GM23248 (cell line): ENCODE data around the gene TAS1R3. TPM values are rescaled to one million over a fixed set of nuclear protein-coding genes. Genes with fewer than 3 reads are reported as not detected.
A peak's percentile ranks its signal among the peaks of the same experiment; 100 is the strongest.

ENCODE experiments used
- DNase-seq: peaks from one replicate; pipeline ENCODE4 v3.0.0-alpha.2; 2015
- H2AFZ ChIP-seq: fragments of 200-600 bp; sonication (generic); 2 replicates; pipeline ENCODE4 v1.6.1; 2016; ENCODE audit warnings: antibody characterized with exemption
- H3F3A ChIP-seq: fragments of 200-600 bp; sonication (generic); 2 replicates; pipeline ENCODE4 v1.6.1; 2016; ENCODE audit warnings: mild to moderate bottlenecking, antibody characterized with exemption, mixed run types; ENCODE audit not compliant: insufficient read depth
- H3K27ac ChIP-seq: fragments of 200-600 bp; sonication (generic); 2 replicates; pipeline ENCODE4 v1.5.1; 2016; ENCODE audit warnings: mild to moderate bottlenecking
- H3K27me3 ChIP-seq: fragments of 200-600 bp; sonication (generic); replicated peaks from 2 replicates; pipeline ENCODE4 v1.6.1; 2016; ENCODE audit warnings: mild to moderate bottlenecking; ENCODE audit not compliant: insufficient read depth
- H3K36me3 ChIP-seq: fragments of 200-600 bp; sonication (generic); 2 replicates; pipeline ENCODE4 v1.6.1; 2016; ENCODE audit warnings: low read depth, mild to moderate bottlenecking
- H3K4me1 ChIP-seq: fragments of 200-600 bp; sonication (generic); 2 replicates; pipeline ENCODE4 v1.6.1; 2016; ENCODE audit warnings: mild to moderate bottlenecking; ENCODE audit not compliant: insufficient read depth
- H3K4me2 ChIP-seq: fragments of 200-600 bp; sonication (generic); one replicate; pipeline ENCODE4 v1.6.1; 2016; ENCODE audit warnings: mild to moderate bottlenecking; ENCODE audit not compliant: unreplicated experiment
- H3K4me3 ChIP-seq: fragments of 200-600 bp; sonication (generic); 2 replicates; pipeline ENCODE4 v1.5.1; 2016; ENCODE audit warnings: mild to moderate bottlenecking
- H3K79me2 ChIP-seq: fragments of 200-600 bp; sonication (generic); 2 replicates; pipeline ENCODE4 v1.6.1; 2016; ENCODE audit warnings: mild to moderate bottlenecking; ENCODE audit not compliant: insufficient read depth
- H3K9ac ChIP-seq: fragments of 200-600 bp; sonication (generic); 2 replicates; pipeline ENCODE4 v1.6.1; 2016; ENCODE audit warnings: mild to moderate bottlenecking
- H3K9me2 ChIP-seq: fragments of 200-600 bp; sonication (generic); 2 replicates; pipeline ENCODE4 v1.6.1; 2016; ENCODE audit warnings: mixed run types, mild to moderate bottlenecking, moderate library complexity; ENCODE audit not compliant: insufficient read depth
- H3K9me3 ChIP-seq: fragments of 200-600 bp; sonication (generic); one replicate; pipeline ENCODE4 v1.6.1; 2017; ENCODE audit warnings: low read depth
- H4K20me1 ChIP-seq: fragments of 200-600 bp; sonication (generic); 2 replicates; pipeline ENCODE4 v1.6.0; 2016; ENCODE audit not compliant: insufficient read depth
- EZH2 ChIP-seq: fragments of 200-600 bp; sonication (generic); IDR thresholded peaks from 2 replicates; pipeline ENCODE4 v1.6.1; 2018; ENCODE audit warnings: antibody characterized with exemption, mild to moderate bottlenecking; ENCODE audit not compliant: insufficient read depth, poor library complexity, severe bottlenecking
- EZH2phosphoT487 ChIP-seq: fragments of 200-600 bp; sonication (generic); IDR thresholded peaks from 2 replicates; pipeline ENCODE4 v1.6.1; 2018; ENCODE audit warnings: antibody characterized with exemption, moderate library complexity, mild to moderate bottlenecking, low read depth; ENCODE audit not compliant: insufficient read depth
- WGBS, 2 experiments: methylation state at CpG; one replicate each; pipeline ENCODE4 v1.1.6; 2015 to 2017; ENCODE audit warnings: low lambda C conversion rate in 2 of 2, low coverage in 1 of 2; ENCODE audit errors: missing lambda C conversion rate in 2 of 2; 5-methylcytosine and 5-hydroxymethylcytosine counted together
- in situ Hi-C: fragments of 300-500 bp; cut with MboI; formaldehyde crosslinking; loops from 2 replicates; pipeline ENCODE4 v1.15.0; 2020
- polyA plus RNA-seq: library from polyadenylated mRNA; unstranded; fragments of >200 nt; fragmentation: Nextera tagmentation; extraction: Ambion mirVana; gene quantifications from 2 replicates; pipeline ENCODE4 v1.2.1, GENCODE V29; 2016
- total RNA-seq: library from RNA; depleted of rRNA; stranded (reverse); fragments of >200 nt; shearing (Covaris generic); gene quantifications from 2 replicates; pipeline ENCODE4 v1.2.3, GENCODE V29; 2014

The TAS1R3 gene
- total and polyA plus RNA-seq, 2 experiments from 2014 or later = 0.54 TPM; not detected in 1

DNA sequence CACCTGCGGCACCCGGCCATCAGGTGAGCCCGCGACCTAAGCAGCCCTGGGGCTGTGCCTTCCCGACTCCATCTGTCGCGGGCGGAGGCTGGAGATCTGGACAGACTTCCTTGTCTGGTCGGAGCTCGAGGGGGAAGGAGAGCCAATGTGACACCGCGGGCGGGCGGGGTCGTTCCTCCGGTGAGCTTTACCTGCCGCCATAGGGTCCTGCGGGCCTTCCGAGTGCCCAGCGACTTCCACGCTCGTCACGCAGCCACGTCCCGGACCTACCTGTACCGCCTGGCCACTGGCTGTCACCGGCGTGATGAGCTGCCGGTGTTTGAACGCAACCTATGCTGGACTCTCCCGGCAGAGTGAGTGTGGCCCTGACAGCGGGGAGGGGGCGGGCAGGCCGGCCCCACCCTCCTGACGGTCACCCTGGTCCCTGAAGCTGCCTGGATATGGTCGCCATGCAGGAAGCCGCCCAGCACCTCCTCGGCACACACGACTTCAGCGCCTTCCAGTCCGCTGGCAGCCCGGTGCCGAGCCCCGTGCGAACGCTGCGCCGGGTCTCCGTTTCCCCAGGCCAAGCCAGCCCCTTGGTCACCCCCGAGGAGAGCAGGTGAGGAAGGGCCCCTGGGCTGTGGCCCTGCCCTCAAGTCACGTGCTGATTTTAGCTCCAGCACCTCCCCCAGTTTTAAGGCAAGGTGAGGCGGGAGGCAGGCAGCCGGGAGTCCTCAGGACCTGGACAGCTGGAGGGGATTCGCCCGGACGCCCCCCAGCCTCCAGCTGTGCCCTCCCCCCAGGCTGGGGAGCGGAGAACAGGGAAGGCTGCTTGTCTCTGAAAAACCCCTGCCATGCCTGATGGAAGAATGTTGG is 21.6 kb upstream of the TAS1R3 start:
- Histone ChIP-seq H3K9me3 (no peaks in the 10 kb centered on the region), H3F3A (no peaks in the 10 kb centered on the region), H3K4me2 (peak overlapping the region; percentile 76), H3K9me2 (no peaks in the 10 kb centered on the region), H3K4me1 (peaks cover 20% of the 10 kb centered on the region), H4K20me1 (no peaks in the 10 kb centered on the region), H3K36me3 (peaks cover 11% of the 10 kb centered on the region; the same call in 1 of the 2 replicates), H3K27ac (peak overlapping the region; percentile 89), H3K9ac (peak overlapping the region; percentile 97), H3K27me3 (no peaks in the 10 kb centered on the region), H3K79me2 (peaks cover 58% of the 10 kb centered on the region), H2AFZ (peak overlapping the region; percentile 57; the same call in 1 of the 2 replicates), H3K4me3 (peak overlapping the region; percentile 92)
- in situ Hi-C loops = no loop called here
- DNase-seq = peak; percentile 49
- WGBS, 2 experiments = 43 to 47% methylated on average over 52 to 54 of the region's 57 CpGs
- no peak for TF ChIP-seq EZH2
- TF ChIP-seq EZH2phosphoT487 = no peak

DNA sequence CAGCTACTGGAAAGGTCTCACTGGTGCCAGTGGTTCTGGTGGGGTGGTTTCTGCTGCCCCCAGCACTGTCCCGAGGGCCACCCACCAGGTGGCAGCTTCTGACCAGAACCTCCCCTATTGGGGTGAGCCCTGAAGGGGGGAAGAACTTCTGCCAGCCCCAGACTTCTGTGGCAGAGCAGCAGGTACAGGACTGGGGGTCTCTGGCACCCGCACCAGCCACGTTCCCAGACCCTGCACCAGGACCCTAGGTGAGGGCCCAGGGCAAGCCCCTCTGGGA is 21.0 kb upstream of the TAS1R3 start:
- WGBS, 2 experiments = 95 to 100% methylated on average over 3 of the region's 3 CpGs
- Histone ChIP-seq H2AFZ (no peak overlapping the region), H3K27ac (0 out of 2 replicates have a peak overlapping the region, but pooled peaks have one; percentile 89), H3K4me1 (peaks cover 16% of the 10 kb centered on the region), H3K27me3 (no peaks in the 10 kb centered on the region), H3K9me2 (no peaks in the 10 kb centered on the region), H3K4me2 (no peak overlapping the region), H3K4me3 (0 out of 2 replicates have a peak overlapping the region, but pooled peaks have one; percentile 92), H4K20me1 (no peaks in the 10 kb centered on the region), H3K36me3 (peaks cover 11% of the 10 kb centered on the region; the same call in 1 of the 2 replicates), H3K79me2 (peaks cover 58% of the 10 kb centered on the region), H3K9ac (peak overlapping the region; percentile 97; the same call in 1 of the 2 replicates), H3F3A (no peaks in the 10 kb centered on the region), H3K9me3 (no peaks in the 10 kb centered on the region)
- in situ Hi-C loops = no loop called here
- no peak for TF ChIP-seq EZH2phosphoT487
- TF ChIP-seq EZH2 = no peak
- DNase-seq = no peak

DNA sequence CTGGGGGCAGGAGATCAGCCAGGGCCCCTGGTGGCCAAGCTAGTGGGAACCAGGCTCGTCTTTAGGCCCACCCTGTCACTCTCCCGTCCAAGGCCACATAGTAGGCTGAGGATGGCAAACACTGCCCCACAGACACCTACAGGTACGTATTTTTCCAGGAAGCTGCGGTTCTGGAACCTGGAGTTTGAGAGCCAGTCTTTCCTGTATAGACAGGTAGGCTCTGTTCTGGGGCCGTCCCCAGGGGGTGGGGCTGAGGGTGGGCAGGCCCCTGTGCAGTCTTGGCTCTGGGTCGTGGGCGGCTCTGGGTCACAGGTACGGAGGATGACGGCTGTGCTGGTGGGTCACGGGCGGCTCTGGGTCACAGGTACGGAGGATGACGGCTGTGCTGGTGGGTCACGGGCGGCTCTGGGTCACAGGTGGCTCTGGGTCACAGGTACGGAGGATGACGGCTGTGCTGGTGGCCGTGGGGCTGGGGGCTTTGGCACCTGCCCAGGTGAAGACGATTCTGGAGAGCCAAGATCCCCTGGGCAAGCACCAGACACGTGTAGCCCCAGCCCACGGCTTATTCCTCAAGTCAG is 20.5 kb upstream of the TAS1R3 start:
- no peaks in the 10 kb centered on the region for H4K20me1 ChIP-seq
- no peak for DNase-seq
- H3K9me3 ChIP-seq = no peaks in the 10 kb centered on the region
- H3K4me2 ChIP-seq = no peak overlapping the region
- no peak overlapping the region for H2AFZ ChIP-seq
- H3K9ac ChIP-seq = no peak overlapping the region
- H3K4me3 ChIP-seq = no peak overlapping the region
- no peaks in the 10 kb centered on the region for H3K9me2 ChIP-seq
- H3K27ac ChIP-seq = no peak overlapping the region
- peaks cover 11% of the 10 kb centered on the region; the same call in 1 of the 2 replicates for H3K36me3 ChIP-seq
- peaks cover 57% of the 10 kb centered on the region for H3K79me2 ChIP-seq
- in situ Hi-C loops = no loop called here
- H3K27me3 ChIP-seq = no peaks in the 10 kb centered on the region
- H3F3A ChIP-seq = no peaks in the 10 kb centered on the region
- TF ChIP-seq EZH2phosphoT487 = no peak
- no peak for TF ChIP-seq EZH2
- 82 to 88% methylated on average over 16 to 21 of the region's 21 CpGs for WGBS, 2 experiments
- peaks cover 11% of the 10 kb centered on the region for H3K4me1 ChIP-seq

DNA sequence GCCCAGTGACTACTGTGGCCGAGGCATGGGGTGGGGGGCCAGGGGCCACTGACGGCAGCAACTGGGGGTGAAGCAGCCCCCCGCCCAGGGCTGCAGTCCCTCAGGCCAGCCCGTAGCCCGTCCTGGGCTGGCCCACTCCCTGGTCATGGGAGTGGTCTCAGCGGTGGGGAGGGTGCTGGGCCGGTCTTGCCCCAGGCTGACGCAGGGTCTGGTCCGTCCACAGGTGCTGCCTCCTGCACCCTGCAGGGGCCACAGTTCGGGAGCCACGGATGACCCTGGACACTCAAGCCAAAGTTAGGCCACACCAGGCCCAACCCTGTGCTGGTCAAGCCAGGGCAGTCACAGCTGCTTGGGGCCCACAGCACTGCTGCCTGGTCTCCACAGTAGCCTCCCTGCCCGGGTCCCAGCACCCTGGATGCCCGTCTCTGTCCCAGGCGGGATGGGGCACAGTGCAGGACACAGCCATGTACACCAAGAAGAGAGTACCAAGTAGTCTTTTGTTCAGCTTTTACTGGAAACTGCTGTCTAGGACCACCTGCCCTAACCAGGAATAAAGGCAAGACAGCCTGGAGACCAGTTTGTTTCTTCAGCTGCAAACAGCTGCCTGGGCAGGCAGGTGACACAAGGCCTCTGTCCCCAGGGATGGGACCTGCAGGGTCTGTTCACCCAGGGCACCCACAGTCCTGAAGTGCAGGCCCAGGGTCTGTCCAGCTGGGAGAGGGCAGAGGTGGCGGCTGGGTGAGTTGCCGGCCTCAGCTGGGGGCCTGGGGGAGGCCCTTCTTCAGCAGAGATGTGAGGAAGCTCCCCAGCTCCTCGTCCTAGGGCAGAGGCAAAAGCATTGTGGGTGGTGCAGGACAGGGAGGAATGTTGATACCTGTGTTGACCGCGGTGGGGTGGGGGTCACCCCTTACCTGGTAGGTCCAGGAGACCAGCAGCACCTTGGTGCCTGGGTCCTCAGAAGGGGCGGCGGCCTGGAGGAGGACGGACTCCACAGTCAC is 19.7 kb upstream of the TAS1R3 start:
- Histone ChIP-seq H3K9me2 (no peaks in the 10 kb centered on the region), H4K20me1 (no peaks in the 10 kb centered on the region), H3K9ac (no peak overlapping the region), H3K36me3 (peaks cover 16% of the 10 kb centered on the region; the same call in 1 of the 2 replicates), H3K4me3 (no peak overlapping the region), H2AFZ (no peak overlapping the region), H3K79me2 (peaks cover 56% of the 10 kb centered on the region), H3K9me3 (no peaks in the 10 kb centered on the region), H3K27me3 (no peaks in the 10 kb centered on the region), H3K27ac (no peak overlapping the region), H3K4me1 (peaks cover 3% of the 10 kb centered on the region), H3K4me2 (no peak overlapping the region), H3F3A (no peaks in the 10 kb centered on the region)
- in situ Hi-C loops = no loop called here
- no peak for TF ChIP-seq EZH2
- TF ChIP-seq EZH2phosphoT487 = no peak
- WGBS, 2 experiments = 90% methylated on average over 22 of the region's 22 CpGs
- no peak for DNase-seq
